Activated gamma-delta T cell treated with Interleukin-2 at 50 U/mL for 16 hours (primary cell): ENCODE data around the gene ABHD1.
"Not testable (repeated sequence)": the region's sequence is repeated elsewhere in the genome, so short reads cannot be mapped to it uniquely, and the experiment has no call there.

Experiments
- DNase-seq: peaks from one replicate; pipeline ENCODE4 v3.0.0-alpha.2; 2020

ABHD1 gene

GRCh38 chr2:27123302-27124150 lies at the start of gene ABHD1:
ABHD1 (plus strand) TSS chr2:27123815; CDS start chr2:27123949, 134 bp downstream.
- peak; percentile 56 for DNase-seq

- DNase-seq = peak; percentile 59
Measured at GRCh38 chr2:27074738-27075565, 48.7 kb upstream of the ABHD1 start.

GRCh38 chr2:27075566-27075871 lies 48.1 kb upstream of the ABHD1 start:
- DNase-seq = not testable (repeated sequence)

GRCh38 chr2:27076323-27076722 lies 47.3 kb upstream of the ABHD1 start:
- no peak for DNase-seq

- DNase-seq = no peak
Measured at GRCh38 chr2:27077231-27077630, 46.4 kb upstream of the ABHD1 start.

- no peak for DNase-seq
Measured at GRCh38 chr2:27078267-27079194, 45.1 kb upstream of the ABHD1 start, which contains the start of gene EMILIN1. EMILIN1 (plus strand) TSS chr2:27078615; CDS start chr2:27079066, 451 bp downstream.

- DNase-seq = no peak
Measured at GRCh38 chr2:27079233-27080139, 44.1 kb upstream of the ABHD1 start.

GRCh38 chr2:27080140-27080469 lies 43.5 kb upstream of the ABHD1 start:
- DNase-seq = no peak

GRCh38 chr2:27080603-27080936 lies 43.0 kb upstream of the ABHD1 start:
- no peak for DNase-seq

- DNase-seq = no peak
Measured at GRCh38 chr2:27081984-27082772, 41.4 kb upstream of the ABHD1 start.

- no peak for DNase-seq
Measured at GRCh38 chr2:27082773-27083409, 40.7 kb upstream of the ABHD1 start.

- DNase-seq = no peak
Measured at GRCh38 chr2:27083410-27084296, 40.0 kb upstream of the ABHD1 start.

- no peak for DNase-seq
Measured at GRCh38 chr2:27084297-27085061, 39.1 kb upstream of the ABHD1 start.

GRCh38 chr2:27085062-27085672 lies 38.4 kb upstream of the ABHD1 start:
- no peak for DNase-seq

- peak; percentile 20 for DNase-seq
Measured at GRCh38 chr2:27085673-27086089, 37.9 kb upstream of the ABHD1 start.

- DNase-seq = peak; percentile 98
Measured at GRCh38 chr2:27086090-27086723, 37.4 kb upstream of the ABHD1 start.

- no peak for DNase-seq
Measured at GRCh38 chr2:27086724-27087593, 36.7 kb upstream of the ABHD1 start, which contains the start of gene KHK. KHK (plus strand) TSS chr2:27086772; CDS start chr2:27087260, 488 bp downstream.
